Neutrophil (primary cell): ENCODE measurements around the gene SYT15.

Experiments
- H3K27ac ChIP-seq: fragments of 200-600 bp; sonication (generic); 2 replicates; pipeline ENCODE4 v1.5.1; 2016; ENCODE audit warnings: mild to moderate bottlenecking, moderate library complexity
- H3K27me3 ChIP-seq: fragments of 200-600 bp; sonication (generic); 2 replicates; pipeline ENCODE4 v1.6.0; 2016; ENCODE audit warnings: mild to moderate bottlenecking
- H3K36me3 ChIP-seq: fragments of 200-600 bp; sonication (generic); 2 replicates; pipeline ENCODE4 v1.5.1; 2017
- H3K4me1 ChIP-seq, 2 experiments: fragments of 200-600 bp in 1 of 2; sonication (generic) in 1 of 2; 1 replicate in 1 of 2; 2 replicates in 1 of 2; pipeline versions ENCODE4 v1.5.1 to v1.6.1; 2013 to 2016; ENCODE audit warnings: low read depth in 1 of 2, low read length in 1 of 2, mild to moderate bottlenecking in 1 of 2, moderate library complexity in 1 of 2; ENCODE audit not compliant: control insufficient read depth in 1 of 2, insufficient read depth in 1 of 2
- H3K4me3 ChIP-seq, 2 experiments: fragments of 200-600 bp in 1 of 2; sonication (generic) in 1 of 2; 1 replicate in 1 of 2; 2 replicates in 1 of 2; pipeline ENCODE4 v1.5.1; 2013 to 2016; ENCODE audit warnings: low read depth in 1 of 2, low read length in 1 of 2, mild to moderate bottlenecking in 1 of 2, moderate library complexity in 1 of 2
- H3K9me3 ChIP-seq: fragments of 200-600 bp; sonication (generic); 2 replicates; pipeline ENCODE4 v1.5.1; 2016
- TF ChIP-seq, protein P1 (sequence below): fragments of 200-600 bp; sonication (generic); IDR thresholded peaks from 2 replicates; pipeline ENCODE4 v1.5.1; 2016; ENCODE audit warnings: antibody characterized with exemption

SYT15 gene

DNA sequence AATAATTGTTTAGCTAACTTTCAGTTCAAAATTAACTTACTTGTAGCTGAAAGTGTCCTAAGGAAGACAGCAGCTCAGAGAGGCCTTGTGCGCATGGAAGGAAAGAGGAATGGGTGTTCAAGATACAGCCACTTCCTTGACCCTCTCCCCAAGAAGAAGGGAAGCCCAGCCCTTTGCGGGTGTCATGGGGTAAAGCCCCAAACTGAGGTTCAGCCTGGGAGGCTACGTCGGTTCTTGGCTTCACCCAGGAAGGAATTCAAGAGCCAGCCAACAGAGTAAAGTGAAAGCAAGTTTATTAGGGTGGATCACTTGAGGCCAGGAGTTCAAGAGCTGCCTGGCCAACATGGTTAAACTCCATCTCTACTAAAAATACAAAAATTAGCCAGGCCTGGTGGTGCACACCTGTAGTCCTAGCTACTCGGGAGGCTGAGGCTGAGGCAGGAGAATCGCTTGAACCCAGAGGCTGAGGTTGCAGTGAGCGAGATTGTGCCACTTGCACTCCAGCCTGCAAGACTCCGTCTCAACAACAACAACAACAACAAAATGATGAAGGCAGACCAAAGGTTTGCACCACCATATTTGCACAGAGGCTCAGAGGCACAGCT is 38.4 kb upstream of the SYT15 start:
- Histone ChIP-seq H3K4me1 (no peaks in the 10 kb centered on the region), H3K36me3 (no peaks in the 10 kb centered on the region), H3K27ac (no peak overlapping the region), H3K4me3 (no peak overlapping the region), H3K27me3 (peaks cover 90% of the 10 kb centered on the region), H3K9me3 (no peaks in the 10 kb centered on the region)
- TF ChIP-seq, protein P1, sequence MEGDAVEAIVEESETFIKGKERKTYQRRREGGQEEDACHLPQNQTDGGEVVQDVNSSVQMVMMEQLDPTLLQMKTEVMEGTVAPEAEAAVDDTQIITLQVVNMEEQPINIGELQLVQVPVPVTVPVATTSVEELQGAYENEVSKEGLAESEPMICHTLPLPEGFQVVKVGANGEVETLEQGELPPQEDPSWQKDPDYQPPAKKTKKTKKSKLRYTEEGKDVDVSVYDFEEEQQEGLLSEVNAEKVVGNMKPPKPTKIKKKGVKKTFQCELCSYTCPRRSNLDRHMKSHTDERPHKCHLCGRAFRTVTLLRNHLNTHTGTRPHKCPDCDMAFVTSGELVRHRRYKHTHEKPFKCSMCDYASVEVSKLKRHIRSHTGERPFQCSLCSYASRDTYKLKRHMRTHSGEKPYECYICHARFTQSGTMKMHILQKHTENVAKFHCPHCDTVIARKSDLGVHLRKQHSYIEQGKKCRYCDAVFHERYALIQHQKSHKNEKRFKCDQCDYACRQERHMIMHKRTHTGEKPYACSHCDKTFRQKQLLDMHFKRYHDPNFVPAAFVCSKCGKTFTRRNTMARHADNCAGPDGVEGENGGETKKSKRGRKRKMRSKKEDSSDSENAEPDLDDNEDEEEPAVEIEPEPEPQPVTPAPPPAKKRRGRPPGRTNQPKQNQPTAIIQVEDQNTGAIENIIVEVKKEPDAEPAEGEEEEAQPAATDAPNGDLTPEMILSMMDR, result no peak

DNA sequence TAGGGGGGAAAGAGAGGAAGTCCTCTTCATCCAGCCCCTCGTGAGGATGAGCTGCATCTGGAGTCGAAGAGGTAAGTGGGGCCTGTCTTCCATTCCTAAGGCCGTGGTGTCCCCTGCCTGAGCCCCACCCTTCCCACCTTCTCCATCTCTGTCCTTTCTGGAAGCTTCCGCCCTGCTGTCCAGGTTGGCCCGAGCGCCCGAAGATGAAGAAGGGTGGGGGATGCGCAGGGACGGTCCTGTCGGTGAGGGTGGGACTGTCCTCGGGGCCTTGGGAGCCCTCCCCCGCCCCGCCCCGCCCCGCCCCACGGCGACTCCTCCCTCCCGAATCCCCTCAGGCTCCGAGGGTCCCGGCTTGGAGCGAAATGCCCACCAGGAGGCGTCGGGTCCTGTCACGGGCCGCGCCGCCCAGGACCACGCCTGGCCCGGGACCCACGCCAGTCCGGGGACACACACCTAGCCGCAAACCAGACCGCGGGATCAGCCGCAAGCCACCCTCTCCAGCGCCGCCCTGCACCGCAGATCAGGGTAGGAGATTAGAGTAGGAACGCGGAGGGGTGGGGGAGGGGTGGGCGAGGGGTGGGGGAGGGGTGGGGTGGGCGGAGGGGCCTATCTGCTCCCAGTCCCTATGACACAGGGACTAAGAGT is 37.8 kb upstream of the SYT15 start:
- H3K27me3 ChIP-seq, result peaks cover 92% of the 10 kb centered on the region
- TF ChIP-seq, protein P1, result no peak
- no peak overlapping the region for H3K4me3 ChIP-seq

DNA sequence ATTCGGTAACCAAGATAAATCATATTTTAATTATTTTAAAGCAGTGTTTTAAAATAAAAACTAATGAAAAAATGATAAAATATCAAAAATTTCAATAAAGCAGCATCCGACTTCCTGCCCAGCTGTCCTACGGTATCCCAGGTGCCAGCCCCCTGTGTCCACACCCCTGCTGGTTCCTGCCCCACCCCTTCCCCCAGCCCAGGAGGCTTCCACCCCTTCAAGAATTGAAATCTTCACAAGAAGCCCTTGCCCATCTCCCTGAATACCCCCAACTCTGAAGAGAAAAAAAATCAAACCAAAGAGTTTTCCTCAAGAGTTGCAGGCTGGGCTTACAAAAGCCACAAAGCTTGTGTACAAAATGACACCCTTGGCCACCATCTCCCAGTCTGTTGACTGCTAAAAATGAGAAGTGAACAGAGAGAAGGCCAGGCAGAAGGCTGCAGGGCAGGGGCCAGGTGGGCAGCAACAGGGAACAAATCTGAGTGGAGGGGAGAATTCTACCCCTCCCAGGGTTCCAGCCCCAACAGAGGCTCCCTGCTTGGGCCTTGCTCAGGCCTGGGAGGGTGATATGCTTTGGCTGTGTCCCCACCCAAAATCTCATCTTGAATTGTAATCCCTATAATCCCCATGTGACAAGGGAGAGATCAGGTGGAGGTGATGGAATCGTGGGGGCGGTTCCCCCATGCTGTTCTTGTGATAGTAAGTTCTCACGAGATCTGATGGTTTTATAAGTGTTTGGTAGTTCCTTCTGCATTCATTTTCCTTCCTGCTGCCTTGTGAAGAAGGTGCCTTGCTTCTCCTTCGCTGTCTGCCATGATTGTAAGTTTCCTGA is 37.0 kb upstream of the SYT15 start:
- TF ChIP-seq, protein P1, result no peak
- Histone ChIP-seq H3K4me1 (no peaks in the 10 kb centered on the region), H3K27me3 (peaks cover 90% of the 10 kb centered on the region), H3K27ac (no peak overlapping the region), H3K9me3 (no peaks in the 10 kb centered on the region), H3K4me3 (no peak overlapping the region), H3K36me3 (no peaks in the 10 kb centered on the region)

More for the DNA sequence above, 37.8 kb upstream of the SYT15 start:
- no peaks in the 10 kb centered on the region for H3K4me1 ChIP-seq
- H3K36me3 ChIP-seq, result no peaks in the 10 kb centered on the region
- H3K9me3 ChIP-seq, result no peaks in the 10 kb centered on the region
- H3K27ac ChIP-seq, result no peak overlapping the region

DNA sequence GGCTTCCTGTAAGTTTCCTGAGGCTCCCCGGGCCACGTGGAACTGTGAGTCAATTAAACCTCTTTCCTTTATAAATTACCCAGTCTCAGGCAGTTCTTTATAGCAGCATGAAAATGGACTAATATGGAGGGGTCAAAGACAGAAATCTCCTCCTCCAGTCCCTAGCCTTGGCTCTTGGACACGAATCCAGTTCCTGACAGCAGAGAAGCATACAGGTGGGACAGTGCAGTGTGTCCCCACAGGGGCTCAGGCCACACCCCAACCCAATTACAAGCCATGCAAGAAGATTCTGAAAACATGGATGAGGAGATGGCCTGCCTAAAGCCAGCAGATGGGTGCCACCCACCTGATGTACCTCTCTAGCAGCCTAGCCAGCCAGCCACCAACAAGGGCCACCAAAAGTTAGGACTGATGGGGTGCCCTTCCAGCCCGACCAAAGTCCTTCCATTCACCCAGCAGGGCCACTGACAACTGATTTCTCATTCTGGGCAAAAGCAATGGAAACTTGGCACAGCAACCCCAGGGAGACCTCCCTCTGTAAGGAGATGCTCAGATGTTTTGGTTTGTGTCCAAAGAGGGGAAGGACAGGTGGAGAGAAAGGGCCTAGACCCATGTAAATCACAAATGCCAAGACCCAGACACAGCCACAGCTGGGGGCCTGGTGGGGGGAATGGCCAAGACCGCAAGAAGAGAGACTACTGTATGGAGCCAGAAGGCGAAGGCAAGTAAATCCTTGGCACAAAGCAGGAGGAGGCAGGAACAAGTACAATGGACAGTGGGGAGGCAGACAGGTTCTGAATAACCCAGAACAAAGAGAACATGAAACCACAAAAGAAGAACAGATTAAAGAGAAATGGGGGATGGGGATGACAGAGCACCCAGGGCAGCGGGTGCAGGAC is 36.1 kb upstream of the SYT15 start:
- H3K36me3 ChIP-seq, result no peaks in the 10 kb centered on the region
- peaks cover 82% of the 10 kb centered on the region for H3K27me3 ChIP-seq
- TF ChIP-seq, protein P1, result no peak
- H3K9me3 ChIP-seq, result no peaks in the 10 kb centered on the region
- H3K27ac ChIP-seq, result no peak overlapping the region
- no peaks in the 10 kb centered on the region for H3K4me1 ChIP-seq
- H3K4me3 ChIP-seq, result no peak overlapping the region
